Activated CD8-positive, alpha-beta memory T cell treated with anti-CD3 and anti-CD28 coated beads for 1 hour (primary cell): ENCODE results near the gene LRP1B.
"Not testable (repeated sequence)": the region's sequence is repeated elsewhere in the genome, so short reads cannot be mapped to it uniquely, and the experiment has no call there.

Experiments
- DNase-seq, 2 donors: peaks; one replicate each; pipeline ENCODE4 v3.0.0-alpha.2; 2020; ENCODE audit warnings: low read depth in 1 of 2; ENCODE audit errors: extremely low read depth in 1 of 2

The LRP1B gene

GRCh38 chr2:142104134-142104758 lies 26.6 kb downstream of the LRP1B start:
- DNase-seq = no peak

GRCh38 chr2:142100970-142101369 lies 29.8 kb downstream of the LRP1B start:
- DNase-seq = no peak

- no peak for DNase-seq
These were observed 30.5 kb downstream of the LRP1B start for GRCh38 chr2:142100139-142100873.

- DNase-seq = no peak
These were observed 33.1 kb downstream of the LRP1B start for GRCh38 chr2:142097711-142098110.

DNA sequence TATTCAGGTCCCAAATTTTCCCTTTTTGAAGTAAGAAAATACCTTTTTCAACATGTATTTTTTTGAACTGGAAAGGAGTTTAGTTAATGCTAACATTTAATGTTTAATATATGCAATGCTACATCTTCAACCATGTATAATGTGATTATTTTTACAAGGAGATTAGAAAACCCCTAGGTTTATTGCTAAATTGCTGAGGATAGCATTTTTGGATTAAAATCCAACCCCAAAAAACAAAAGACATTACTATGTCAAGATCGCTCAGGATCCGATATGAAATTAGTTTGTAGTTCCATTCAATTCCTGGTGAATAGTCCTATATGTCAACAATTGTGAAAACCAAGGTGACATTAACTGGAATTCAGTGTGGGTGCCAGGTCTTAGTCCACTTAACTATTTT lies 35.2 kb downstream of the LRP1B start:
- DNase-seq = no peak

- no peak for DNase-seq
These were observed 36.6 kb downstream of the LRP1B start for GRCh38 chr2:142094233-142094632.

- DNase-seq = no peak
These were observed 42.7 kb downstream of the LRP1B start for GRCh38 chr2:142088058-142088568.

- DNase-seq = not testable (repeated sequence)
These were observed 43.2 kb downstream of the LRP1B start for GRCh38 chr2:142087585-142087984.

DNA sequence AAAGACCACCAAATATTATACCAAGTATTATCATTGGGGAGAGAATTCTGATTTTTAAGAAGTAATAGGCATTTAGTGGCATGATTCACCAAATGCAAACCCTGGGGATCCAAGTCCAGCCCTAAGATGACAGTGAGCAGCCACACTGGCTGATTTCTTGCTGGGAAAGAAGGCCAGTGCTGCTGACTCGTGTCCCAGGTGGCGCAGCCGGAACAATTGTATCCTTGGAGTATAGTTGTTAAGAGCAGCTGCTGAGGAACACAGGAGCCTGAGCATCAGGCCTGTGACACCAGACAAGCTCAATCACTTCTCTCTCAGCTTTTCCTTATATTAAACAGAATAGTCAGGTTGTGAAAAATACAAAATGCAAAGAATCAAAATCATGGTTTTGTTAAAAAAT lies 48.4 kb downstream of the LRP1B start:
- no peak for DNase-seq

GRCh38 chr2:142076317-142076716 lies 54.5 kb downstream of the LRP1B start:
- no peak for DNase-seq

DNA sequence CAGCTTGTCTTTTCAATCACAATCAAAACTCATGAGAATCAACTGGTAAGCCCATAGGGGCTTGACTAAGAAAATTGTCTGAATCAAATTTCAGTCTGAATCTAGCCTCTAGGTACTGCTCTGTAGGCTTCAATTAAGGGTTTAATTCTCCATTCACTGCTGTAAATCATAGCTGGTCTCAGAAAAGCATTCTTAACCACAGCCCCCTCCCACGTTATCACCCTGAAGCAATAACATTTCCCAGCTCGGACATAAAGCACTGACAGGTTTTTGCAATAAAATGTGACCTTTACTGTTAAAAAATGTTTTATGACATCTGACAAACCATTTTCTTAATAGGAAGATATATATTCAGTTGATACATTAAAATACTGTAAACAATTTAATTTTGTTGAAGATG lies 55.0 kb downstream of the LRP1B start:
- no peak for DNase-seq

DNA sequence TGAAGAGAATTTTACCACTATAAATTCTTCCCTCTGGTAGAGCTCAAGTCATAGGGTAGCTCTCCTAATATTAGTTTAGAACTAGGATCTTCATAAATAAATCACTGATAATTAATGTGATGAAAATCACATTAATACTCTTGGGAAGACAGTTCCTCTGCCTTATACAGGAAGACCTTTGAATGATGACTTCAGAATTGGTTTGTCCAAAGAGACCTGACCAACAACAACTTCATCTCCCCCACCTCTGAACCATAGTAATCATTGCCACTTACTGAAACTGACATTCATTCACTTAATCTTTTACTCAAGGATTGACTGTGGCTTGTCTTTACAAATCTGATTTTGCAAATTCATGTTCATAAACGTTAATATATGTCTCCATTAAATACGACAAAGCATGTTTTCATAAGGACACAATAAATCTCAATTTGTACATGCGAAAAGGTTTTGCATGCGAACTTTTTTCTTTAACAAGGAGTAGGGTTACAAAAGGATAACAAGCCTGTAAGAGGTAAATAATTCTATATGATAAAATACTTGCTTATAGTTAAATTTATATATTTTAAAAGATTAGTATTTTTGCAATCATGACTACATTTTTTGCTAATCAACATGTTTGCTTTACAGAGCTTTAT lies 61.4 kb downstream of the LRP1B start:
- no peak for DNase-seq

DNA sequence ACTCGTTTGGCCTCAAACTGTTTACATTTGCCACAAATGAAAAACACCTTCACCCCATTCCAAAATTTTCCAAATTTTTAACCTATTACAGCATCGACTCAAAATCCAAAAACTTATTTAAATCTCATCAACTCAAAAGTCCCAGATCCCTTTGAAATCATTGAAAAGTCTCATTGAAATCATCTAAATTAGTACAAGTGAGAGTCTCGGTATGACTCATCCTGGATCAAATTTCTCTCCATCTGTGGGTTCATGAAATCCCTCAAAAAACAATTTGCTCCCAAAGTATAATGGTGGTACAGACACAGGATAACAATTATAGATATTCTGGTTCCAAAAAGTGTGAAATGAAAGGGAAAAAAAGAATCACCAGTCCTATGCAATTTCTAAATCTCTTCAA lies 65.1 kb downstream of the LRP1B start:
- DNase-seq = no peak

- no peak for DNase-seq
These were observed 65.7 kb downstream of the LRP1B start for GRCh38 chr2:142065156-142065555.

- no peak for DNase-seq
These were observed 69.1 kb downstream of the LRP1B start for GRCh38 chr2:142061733-142062132.

DNA sequence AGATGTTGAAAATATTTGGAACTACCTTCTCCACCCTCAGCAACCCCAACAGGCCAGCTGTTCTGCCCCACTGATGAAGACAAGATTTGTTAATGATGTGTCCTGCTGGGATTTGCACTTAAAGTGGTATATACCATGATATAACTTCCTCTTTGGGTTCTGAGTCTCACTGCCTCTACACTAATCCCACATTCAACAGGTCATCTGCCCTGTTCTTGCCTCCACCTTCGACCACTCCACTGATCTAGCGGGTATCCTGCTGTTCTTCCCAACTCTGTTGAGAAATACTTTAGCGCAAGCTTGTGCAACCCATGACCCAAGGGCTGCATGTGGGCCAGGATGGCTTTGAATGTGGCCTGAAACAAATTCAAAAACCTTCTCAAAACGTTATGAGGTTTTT lies 72.7 kb downstream of the LRP1B start:
- no peak for DNase-seq

GRCh38 chr2:142056784-142057183 lies 74.0 kb downstream of the LRP1B start:
- no peak for DNase-seq

DNA sequence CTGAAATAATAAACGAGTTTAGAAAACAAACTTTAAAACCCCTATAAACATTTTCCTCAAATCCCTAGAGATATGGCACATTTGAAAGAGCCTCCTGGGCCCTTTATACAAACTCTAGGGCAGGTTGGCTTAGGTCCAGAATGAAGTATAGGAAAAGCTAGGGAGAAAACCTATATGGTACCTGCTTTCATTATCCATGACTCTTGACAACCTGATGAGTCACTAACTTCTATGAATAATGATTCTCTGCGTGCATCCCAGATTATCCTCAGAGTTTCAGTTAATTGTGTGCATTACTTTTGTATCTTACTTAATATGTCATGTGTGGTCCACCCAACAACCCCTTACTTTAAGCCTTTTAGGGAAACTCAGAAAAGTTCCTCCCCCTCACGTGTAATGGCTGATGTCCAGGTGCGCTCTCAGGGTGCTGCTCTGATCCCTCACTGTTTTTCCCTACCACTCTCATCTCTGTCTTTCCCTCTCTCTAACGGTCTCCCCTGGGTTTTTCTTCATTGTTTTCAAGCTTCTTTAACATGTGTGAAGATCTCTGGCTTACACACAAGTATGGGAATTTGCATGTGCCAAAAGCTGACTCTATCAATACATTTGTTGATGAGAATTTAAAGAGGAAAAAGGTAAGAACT lies 78.5 kb downstream of the LRP1B start:
- no peak for DNase-seq

GRCh38 chr2:142048581-142048980 lies 82.2 kb downstream of the LRP1B start:
- no peak for DNase-seq

DNA sequence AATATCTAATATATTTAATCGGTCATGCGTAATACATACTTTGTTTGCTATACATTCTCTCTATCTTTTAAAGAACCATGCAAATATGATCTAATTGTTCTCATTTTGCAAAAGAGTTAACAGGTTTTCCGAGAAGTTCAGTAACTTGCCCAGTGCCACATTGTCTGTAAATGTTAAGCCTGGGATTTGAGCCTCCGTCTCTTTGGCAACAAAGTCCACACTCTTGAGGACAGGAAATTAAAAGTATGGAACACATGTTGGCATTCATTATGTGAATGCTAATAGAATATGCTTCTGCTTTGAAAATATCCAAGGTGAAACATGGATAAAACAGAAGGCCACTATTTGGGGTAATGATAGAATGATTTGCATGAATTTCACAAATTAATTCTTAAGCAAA lies 85.2 kb downstream of the LRP1B start:
- DNase-seq = no peak

DNA sequence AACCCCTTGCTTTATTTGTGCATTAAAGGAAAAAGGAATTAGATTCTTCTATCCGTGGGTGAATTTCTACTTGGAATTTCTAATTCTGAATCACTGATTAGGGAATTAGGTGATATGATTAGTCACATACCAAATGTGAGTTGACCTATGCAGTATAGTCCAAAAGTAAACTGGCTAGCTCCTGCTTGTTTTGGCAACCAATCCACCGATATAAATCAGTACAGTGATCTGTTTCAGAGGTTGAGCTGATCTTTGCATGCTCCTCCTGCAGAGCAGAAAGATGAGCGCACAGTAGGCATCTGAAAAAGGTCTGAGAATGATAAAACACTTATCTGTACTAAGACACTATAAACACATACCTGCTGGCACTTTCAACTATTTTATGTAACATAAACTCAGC lies 86.6 kb downstream of the LRP1B start:
- no peak for DNase-seq
